HCT116 (cell line): ENCODE results near the gene PCDHB13. TPM values are rescaled to one million over a fixed set of nuclear protein-coding genes. Genes with fewer than 3 reads are reported as not detected.
"Not testable (repeated sequence)": the region's sequence is repeated elsewhere in the genome, so short reads cannot be mapped to it uniquely, and the experiment has no call there.

Source experiments
- ATAC-seq: fragments of 200-7000 bp; cut with Tn5 transposase; 2 replicates; pipeline ENCODE4 v1.9.1; 2020; ENCODE audit warnings: mild to moderate bottlenecking, moderate library complexity
- BruUV-seq: library from RNA; stranded (reverse); fragments of 400-500 nt; replicated peaks from 2 replicates; lab custom pipeline; 2021; lab: Mats Ljungman, UMichigan
- CTCF ChIA-PET: fragments of 300-600 bp; sonication (Branson Sonifier 250); formaldehyde crosslinking; loops from one replicate; lab custom pipeline; 2021; ENCODE audit warnings: antibody characterized with exemption; lab: Charles Lee
- POLR2A ChIA-PET: fragments of 300-600, 350-600 bp; sonication (Branson Sonifier 250); formaldehyde crosslinking; loops from one replicate; lab custom pipeline; 2021; ENCODE audit warnings: antibody characterized with exemption; lab: Charles Lee
- RAD21 ChIA-PET, 2 experiments: fragments of 300-600 bp; sonication (Branson Sonifier 250); formaldehyde crosslinking; loops; one replicate each; lab custom pipeline; 2023; ENCODE audit warnings: low total read pairs in 2 of 2; ENCODE audit not compliant: uncharacterized antibody in 2 of 2, unreplicated experiment in 2 of 2, low non-redundant PET in 1 of 2; lab: Charles Lee
- DNase-seq: peaks from one replicate; pipeline ENCODE4 v3.0.0-alpha.2; 2010; ENCODE audit warnings: low read depth, low spot score
- H2AFZ ChIP-seq: fragments of 200-600 bp; shearing (Covaris generic), sonication (generic); 2 replicates; pipeline ENCODE4 v1.6.1; 2017; ENCODE audit warnings: low read depth, mixed run types, mixed read lengths, antibody characterized with exemption, low read length; ENCODE audit not compliant: poor library complexity, severe bottlenecking
- H3K27ac ChIP-seq: 2 replicates; pipeline ENCODE4 v1.5.1; 2012; ENCODE audit warnings: low read depth, low read length
- H3K27me3 ChIP-seq: fragments of 200-600 bp; sonication (generic); 2 replicates; pipeline ENCODE4 v1.6.1; 2016; ENCODE audit warnings: mixed run types, low read length, mixed read lengths; ENCODE audit not compliant: insufficient read depth
- H3K36me3 ChIP-seq, 2 experiments: fragments of 200-500 bp in 1 of 2; fragments of 200-600 bp in 1 of 2; sonication (Bioruptor generic) in 1 of 2; sonication (generic) in 1 of 2; 2 replicates each; pipeline versions ENCODE4 v1.5.1 to v1.6.1; 2014 to 2016; ENCODE audit warnings: low read length in 2 of 2, inconsistent platforms in 1 of 2, mixed read lengths in 1 of 2, mixed run types in 1 of 2; ENCODE audit not compliant: insufficient read depth in 2 of 2, control insufficient read depth in 1 of 2
- H3K4me1 ChIP-seq, 2 experiments: fragments of 200-600 bp in 1 of 2; sonication (generic) in 1 of 2; 2 replicates each; pipeline versions ENCODE4 v1.5.1 to v1.6.1; 2012 to 2017; ENCODE audit warnings: low read length in 2 of 2, inconsistent platforms in 1 of 2, mild to moderate bottlenecking in 1 of 2, mixed read lengths in 1 of 2, mixed run types in 1 of 2, moderate library complexity in 1 of 2; ENCODE audit not compliant: insufficient read depth in 2 of 2, control insufficient read depth in 1 of 2
- H3K4me2 ChIP-seq: fragments of 200-600 bp; sonication (generic); 2 replicates; pipeline ENCODE4 v1.6.1; 2017; ENCODE audit warnings: mixed run types, low read length, mixed read lengths
- H3K4me3 ChIP-seq, 2 experiments: fragments of 200-600 bp in 1 of 2; sonication (generic) in 1 of 2; replicated peaks in 1 of 2; 2 replicates each; pipeline ENCODE4 v1.5.1; 2011 to 2016; ENCODE audit warnings: low read length in 2 of 2, control low read depth in 1 of 2, low read depth in 1 of 2, mild to moderate bottlenecking in 1 of 2, mixed read lengths in 1 of 2, mixed run types in 1 of 2
- H3K79me2 ChIP-seq: fragments of 200-600 bp; sonication (generic); 2 replicates; pipeline ENCODE4 v1.6.1; 2017; ENCODE audit warnings: mild to moderate bottlenecking, mixed run types, low read length, moderate library complexity, mixed read lengths; ENCODE audit not compliant: insufficient read depth
- H3K9ac ChIP-seq: fragments of 200-600 bp; sonication (generic); 2 replicates; pipeline ENCODE4 v1.6.1; 2016; ENCODE audit warnings: low read length, mixed read lengths
- H3K9me2 ChIP-seq: fragments of 200-600 bp; sonication (generic), shearing (Covaris generic); 2 replicates; pipeline ENCODE4 v1.6.1; 2017; ENCODE audit warnings: mixed run types, mild to moderate bottlenecking, moderate library complexity; ENCODE audit not compliant: insufficient read depth
- H3K9me3 ChIP-seq, 2 experiments: fragments of 200-500 bp in 1 of 2; fragments of 200-600 bp in 1 of 2; sonication (Bioruptor generic) in 1 of 2; sonication (generic) in 1 of 2; 2 replicates each; pipeline ENCODE4 v1.6.1; 2014 to 2017; ENCODE audit warnings: low read length in 2 of 2, mixed read lengths in 2 of 2, inconsistent platforms in 1 of 2, low read depth in 1 of 2, mild to moderate bottlenecking in 1 of 2, mixed run types in 1 of 2, moderate library complexity in 1 of 2; ENCODE audit not compliant: control insufficient read depth in 1 of 2, insufficient read depth in 1 of 2
- H4K20me1 ChIP-seq: fragments of 200-600 bp; sonication (generic), shearing (Covaris generic); 2 replicates; pipeline ENCODE4 v1.6.1; 2017; ENCODE audit warnings: mixed run types, mild to moderate bottlenecking, moderate library complexity; ENCODE audit not compliant: insufficient read depth
- intact Hi-C: fragments of 100-400 bp; cut with micrococcal nuclease; formaldehyde crosslinking; loops from 2 replicates; pipeline ENCODE4 v1.10.0; 2022
- total RNA-seq: library from RNA; stranded (reverse); gene quantifications from one replicate; pipeline ENCODE4 v1.2.1, GENCODE V29; 2021; ENCODE audit not compliant: unreplicated experiment

Gene PCDHB13
- total RNA-seq, 1 experiment from 2014 or later, result 0.22 TPM

GRCh38 chr5:141177577-141178191 is 36.0 kb upstream of the PCDHB13 start, which contains the start of gene PCDHB8:
TSS of gene PCDHB8 (plus strand) at chr5:141177790. CDS start at chr5:141178035, 245 bp downstream.
- H3K9ac ChIP-seq, CTCF ChIA-PET, H3K79me2 ChIP-seq, BruUV-seq, intact Hi-C loops, ATAC-seq, H2AFZ ChIP-seq, POLR2A ChIA-PET, H3K4me3 ChIP-seq, H3K27me3 ChIP-seq, H3K4me1 ChIP-seq, H3K4me2 ChIP-seq, H3K9me2 ChIP-seq, DNase-seq, H3K27ac ChIP-seq, H4K20me1 ChIP-seq, H3K36me3 ChIP-seq, RAD21 ChIA-PET: not testable (repeated sequence)
- peaks cover 0 to 10% of the 10 kb centered on the region in 2 experiments; a peak in 2 of 4 replicates for H3K9me3 ChIP-seq

GRCh38 chr5:141179371-141179770 is 34.3 kb upstream of the PCDHB13 start:
- intact Hi-C loops, H2AFZ ChIP-seq, ATAC-seq, H3K9me2 ChIP-seq, RAD21 ChIA-PET, DNase-seq, H3K27ac ChIP-seq, H3K36me3 ChIP-seq, H4K20me1 ChIP-seq, H3K27me3 ChIP-seq, BruUV-seq, H3K4me1 ChIP-seq, H3K4me2 ChIP-seq, H3K4me3 ChIP-seq, POLR2A ChIA-PET, H3K79me2 ChIP-seq, H3K9ac ChIP-seq, CTCF ChIA-PET: not testable (repeated sequence)
- peaks cover 0 to 10% of the 10 kb centered on the region in 2 experiments; a peak in 2 of 4 replicates for H3K9me3 ChIP-seq

GRCh38 chr5:141179876-141180275 is 33.8 kb upstream of the PCDHB13 start:
- H4K20me1 ChIP-seq, BruUV-seq, H3K27ac ChIP-seq, POLR2A ChIA-PET, intact Hi-C loops, H3K9me2 ChIP-seq, H3K9ac ChIP-seq, H3K27me3 ChIP-seq, H3K4me3 ChIP-seq, CTCF ChIA-PET, RAD21 ChIA-PET, DNase-seq, H3K36me3 ChIP-seq, H3K4me1 ChIP-seq, ATAC-seq, H2AFZ ChIP-seq, H3K79me2 ChIP-seq, H3K4me2 ChIP-seq: not testable (repeated sequence)
- H3K9me3 ChIP-seq, result peaks cover 0 to 10% of the 10 kb centered on the region in 2 experiments; a peak in 2 of 4 replicates
